K562 (cell line): ENCODE data around the gene KNTC1. TPM values are rescaled to one million over a fixed set of nuclear protein-coding genes. Genes with fewer than 3 reads are reported as not detected.

Experiments used
- ATAC-seq: fragments of 200-7000 bp; cut with Tn5 transposase; 3 replicates; pipeline ENCODE4 v1.9.1; 2020; ENCODE audit warnings: moderate library complexity
- BruUV-seq: library from RNA; stranded (reverse); fragments of 400-500 nt; replicated peaks from 2 replicates; lab custom pipeline; 2021; lab: Mats Ljungman, UMichigan
- CTCF ChIA-PET: fragments of 300-600 bp; formaldehyde crosslinking; extraction: SDS; loops from one replicate; lab custom pipeline; 2021; ENCODE audit warnings: low intra/inter-chr PET ratio; lab: Yijun Ruan, JAX
- POLR2A ChIA-PET: fragments of 300-600, 350-650 bp; sonication (Branson Sonifier 250); formaldehyde crosslinking; extraction: SDS; loops from one replicate; lab custom pipeline; 2021; ENCODE audit warnings: antibody characterized with exemption, inconsistent platforms; lab: Yijun Ruan, JAX
- DNase-seq, 4 experiments: peaks; one replicate each; pipeline versions ENCODE4 v3.0.0 to v3.0.0-alpha.2; 2011 to 2018; ENCODE audit warnings: low spot score in 3 of 4, mixed read lengths in 3 of 4; ENCODE audit errors: extremely low read depth in 1 of 4
- FAIRE-seq: peaks from 2 replicates; lab custom pipeline; 2011; peaks lifted over from hg19 to GRCh38; lab: Jason Lieb, UNC
- H2AFZ ChIP-seq: 2 replicates; pipeline ENCODE4 v1.6.0; 2011; ENCODE audit warnings: low read depth, low read length, control low read depth, inconsistent platforms
- H3K27ac ChIP-seq: fragments of 200-600 bp; 3 replicates; pipeline ENCODE4 v1.8.0; 2011; ENCODE audit warnings: low read depth, mild to moderate bottlenecking, control low read depth, inconsistent platforms, low read length, moderate library complexity, mixed read lengths; ENCODE audit errors: extremely low read depth
- H3K27me3 ChIP-seq, 2 experiments: fragments of 300-600 bp in 1 of 2; 2 replicates in 1 of 2; 3 replicates in 1 of 2; pipeline versions ENCODE4 v1.6.0 to v1.8.0; 2011; ENCODE audit warnings: inconsistent platforms in 2 of 2, low read length in 2 of 2, mild to moderate bottlenecking in 1 of 2, mixed read lengths in 1 of 2, moderate library complexity in 1 of 2; ENCODE audit not compliant: control insufficient read depth in 2 of 2, insufficient read depth in 2 of 2
- H3K36me3 ChIP-seq: fragments of 300-600 bp; 3 replicates; pipeline ENCODE4 v1.8.0; 2011; ENCODE audit warnings: mild to moderate bottlenecking, low read length, inconsistent platforms; ENCODE audit not compliant: control insufficient read depth, insufficient read depth
- H3K4me1 ChIP-seq, 2 experiments: fragments of 200-600 bp in 1 of 2; replicated peaks in 1 of 2; 2 replicates in 1 of 2; 3 replicates in 1 of 2; pipeline versions ENCODE4 v1.5.1 to v1.8.0; 2011; ENCODE audit warnings: inconsistent platforms in 2 of 2, low read length in 2 of 2, mild to moderate bottlenecking in 1 of 2, mixed read lengths in 1 of 2, moderate library complexity in 1 of 2; ENCODE audit not compliant: control insufficient read depth in 2 of 2, insufficient read depth in 2 of 2
- H3K4me2 ChIP-seq: 2 replicates; pipeline ENCODE4 v1.6.1; 2011; ENCODE audit warnings: low read length, control low read depth, inconsistent platforms, mixed read lengths; ENCODE audit not compliant: insufficient read depth
- H3K4me3 ChIP-seq: fragments of 200-600 bp; sonication (generic), shearing (Covaris generic); 2 replicates; pipeline ENCODE4 v1.5.1; 2016; ENCODE audit warnings: control low read depth, inconsistent platforms
- H3K79me2 ChIP-seq: fragments of 200-600 bp; 3 replicates; pipeline ENCODE4 v1.8.0; 2011; ENCODE audit warnings: low read length, inconsistent platforms; ENCODE audit not compliant: control insufficient read depth, insufficient read depth
- H3K9ac ChIP-seq, 2 experiments: 2 replicates each; pipeline versions ENCODE4 v1.6.0 to v1.6.1; 2011; ENCODE audit warnings: low read depth in 2 of 2, low read length in 2 of 2, control low read depth in 1 of 2, inconsistent platforms in 1 of 2, mild to moderate bottlenecking in 1 of 2, mixed read lengths in 1 of 2; ENCODE audit not compliant: insufficient read depth in 1 of 2
- H3K9me1 ChIP-seq: one replicate; pipeline ENCODE4 v1.6.0; 2011; ENCODE audit warnings: inconsistent platforms, mild to moderate bottlenecking, low read length, moderate library complexity; ENCODE audit not compliant: control insufficient read depth, insufficient read depth
- H3K9me3 ChIP-seq: replicated peaks from 2 replicates; pipeline ENCODE4 v1.5.1; 2011; ENCODE audit warnings: low read depth, low read length, inconsistent platforms; ENCODE audit not compliant: control insufficient read depth, insufficient read depth
- H4K20me1 ChIP-seq: replicated peaks from 2 replicates; pipeline ENCODE4 v1.6.1; 2011; ENCODE audit warnings: low read length, inconsistent platforms, mixed read lengths; ENCODE audit not compliant: control insufficient read depth, insufficient read depth
- CEBPB ChIP-seq: fragments of 450-650 bp; IDR thresholded peaks from 2 replicates; pipeline ENCODE4 v1.6.1; 2016; ENCODE audit warnings: missing genetic modification characterization, missing compliant biosample characterization
- MAZ ChIP-seq, 2 experiments: fragments of 450-650 bp in 1 of 2; sonication (generic) in 1 of 2; formaldehyde crosslinking; IDR thresholded peaks in 1 of 2; conservative IDR thresholded peaks in 1 of 2; 2 replicates each; pipeline versions ENCODE4 v1.4.0 to v1.5.0; 2020; ENCODE audit warnings: mild to moderate bottlenecking in 1 of 2, missing genetic modification reagents in 1 of 2
- NCOR1 ChIP-seq: fragments of 450-650 bp; IDR thresholded peaks from 2 replicates; pipeline ENCODE4 v1.6.1; 2016; ENCODE audit warnings: mild to moderate bottlenecking, moderate library complexity
- NEUROD1 ChIP-seq: fragments of 150-350 bp; IDR thresholded peaks from 2 replicates; pipeline ENCODE4 v1.6.1; 2014; ENCODE audit warnings: borderline replicate concordance, low read length, low read depth; ENCODE audit not compliant: partially characterized antibody
- ZBTB11 ChIP-seq, 3 experiments: fragments of 200-800 bp in 1 of 3; fragments of 250-450 bp in 1 of 3; fragments of 450-650 bp in 1 of 3; sonication (Bioruptor Pico) in 1 of 3; sonication (Bioruptor generic) in 1 of 3; formaldehyde crosslinking in 1 of 3; IDR thresholded peaks; 2 replicates each; pipeline versions ENCODE4 v1.6.1 to v1.8.0; 2016 to 2022; ENCODE audit warnings: mild to moderate bottlenecking in 2 of 3, missing genetic modification characterization in 2 of 3, missing compliant biosample characterization in 1 of 3, moderate library complexity in 1 of 3
- ZBTB2 ChIP-seq: fragments of 450-650 bp; IDR thresholded peaks from 2 replicates; pipeline ENCODE4 v1.6.1; 2016; ENCODE audit warnings: antibody characterized with exemption
- ZZZ3 ChIP-seq: fragments of 450-650 bp; IDR thresholded peaks from 2 replicates; pipeline ENCODE4 v1.6.1; 2016; ENCODE audit warnings: antibody characterized with exemption, mild to moderate bottlenecking, moderate library complexity
- WGBS: fragments of 100-300 bp; shearing (Covaris generic); methylation state at CpG from one replicate; pipeline ENCODE4 v1.1.6; 2016; ENCODE audit warnings: low coverage, mixed read lengths; ENCODE audit not compliant: insufficient coverage; ENCODE audit errors: missing lambda C conversion rate; 5-methylcytosine and 5-hydroxymethylcytosine counted together
- in situ Hi-C: fragments of 300-500 bp; cut with MboI; formaldehyde crosslinking; loops from 4 replicates; pipeline ENCODE4 v1.15.0; 2018; ENCODE audit warnings: inconsistent platforms, mixed read lengths
- intact Hi-C: fragments of 100-400 bp; cut with micrococcal nuclease; formaldehyde crosslinking; loops from 2 replicates; pipeline ENCODE4 v1.14.2; 2022
- polyA plus RNA-seq, 8 experiments: library from polyadenylated mRNA; depleted of rRNA in 4 of 8; stranded (reverse) in 5 of 8; unstranded in 3 of 8; fragments of >200 nt; fragmentation: Nextera tagmentation in 2 of 8; fragmentation: Illumina TruSeq in 1 of 8; extraction: Ambion mirVana in 2 of 8; extraction: Trizol in 1 of 8; gene quantifications; 2 replicates each; pipeline versions ENCODE4 v1.2.1 to v1.2.3, GENCODE V29; 2011 to 2014; ENCODE audit warnings: inconsistent platforms in 1 of 8, missing spikeins in 1 of 8
- total RNA-seq, 7 experiments: library from RNA; depleted of rRNA in 6 of 7; stranded (reverse); fragments of >200 nt in 6 of 7; fragmentation: Illumina TruSeq in 2 of 7; extraction: Trizol in 2 of 7; gene quantifications; 2 replicates each; pipeline versions ENCODE4 v1.2.1 to v1.2.3, GENCODE V29; 2011 to 2021; ENCODE audit warnings: low replicate concordance in 1 of 7

Gene KNTC1
- total and polyA plus RNA-seq, 9 of the 15 experiments (the other 6 are each of a cell fraction or from before 2014, with no cell fraction given), result 38.9 to 135 (median 99.6) TPM

- TF ChIP-seq MAZ (CRISPR knock-in tag; conservative IDR thresholded peaks at IDR 0.05 in 1 of 2, IDR thresholded peaks at IDR 0.05 in 1 of 2) (no peak), ZBTB2 (no peak), ZZZ3 (no peak)
Measured at GRCh38 chr12:122517877-122518276, 9.2 kb upstream of the KNTC1 start (continued).

- ATAC-seq (no peak), DNase-seq (no peak), FAIRE-seq (no peak)
- ChIA-PET POLR2A (interaction anchor here (0.6 to 6.4 kb wide), 2 partner anchors 8 to 18 kb away, joined by 3 to 73 read pairs; partner anchors contain the start of gene ZCCHC8), CTCF (no interaction called here)
- in situ Hi-C loops (no loop called here), intact Hi-C loops (no loop called here)
- H3K27ac ChIP-seq, result no peak overlapping the region
- no peaks in the 10 kb centered on the region for H3K9me3 ChIP-seq
- peaks cover 4 to 15% of the 10 kb centered on the region in 2 experiments; a peak in 3 of 5 replicates for H3K4me1 ChIP-seq
- no peak for TF ChIP-seq NCOR1
- TF ChIP-seq CEBPB (tag), result 0 out of 2 replicates have a peak, but pooled peaks have one; percentile 6
- TF ChIP-seq NEUROD1, result no peak
- no peak for TF ChIP-seq ZBTB11 (CRISPR knock-in tag; IDR thresholded peaks at IDR 0.05)
- BruUV-seq, result no TSS peak
- no peaks in the 10 kb centered on the region for H3K27me3 ChIP-seq
- no peak overlapping the region for H3K4me3 ChIP-seq
- no peak overlapping the region for H3K9ac ChIP-seq
- no peaks in the 10 kb centered on the region for H3K9me1 ChIP-seq
- H2AFZ ChIP-seq, result no peak overlapping the region
- peaks cover 28% of the 10 kb centered on the region for H4K20me1 ChIP-seq
- WGBS, result 93% methylated on average over 1 of the region's 1 CpG
- peaks cover 88% of the 10 kb centered on the region for H3K79me2 ChIP-seq
- H3K36me3 ChIP-seq, result peaks cover 97% of the 10 kb centered on the region
- H3K4me2 ChIP-seq, result no peak overlapping the region
Measured at GRCh38 chr12:122518908-122519307, 8.1 kb upstream of the KNTC1 start.
